ENCODE results near the gene C1QTNF3. TPM values are rescaled to one million over a fixed set of nuclear protein-coding genes. Genes with fewer than 3 reads are reported as not detected.

The C1QTNF3 gene
- total and polyA plus RNA-seq, 2 of the 8 experiments (the other 6 are each of a cell fraction or from before 2014, with no cell fraction given): 1.0 to 1.2 TPM

DNA sequence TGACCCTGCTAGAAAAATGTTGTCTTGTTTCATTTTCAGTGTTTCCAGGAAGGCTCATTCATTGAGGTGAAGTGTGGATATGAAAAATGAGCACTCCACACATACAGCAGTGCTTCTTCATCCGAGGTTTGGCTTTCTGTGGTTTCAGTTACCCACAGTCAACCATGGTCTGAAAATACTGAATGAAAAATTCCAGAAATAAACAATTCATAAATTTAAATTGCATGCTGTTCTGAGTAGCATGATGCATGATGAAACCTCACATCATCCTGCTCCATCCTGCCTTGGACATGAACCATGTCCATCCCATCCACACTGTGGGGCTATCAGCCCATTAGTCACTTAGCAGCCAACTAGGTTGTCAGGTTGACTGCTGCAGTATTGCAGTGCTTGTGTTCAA lies 48.2 kb downstream of the C1QTNF3 start:
- H3K27me3 ChIP-seq (replicated peaks in 1 of 4; ENCODE audit: control insufficient read depth in 3 of 4, extremely low read depth in 1 of 4, insufficient read depth in 3 of 4, low read length in 3 of 4): no peaks in the 10 kb centered on the region
- H3K4ac ChIP-seq (replicated peaks; ENCODE audit: insufficient read length, low read depth, low read length): no peak overlapping the region
- no peak overlapping the region for H3K23ac ChIP-seq (ENCODE audit: insufficient read length)
- no peak overlapping the region for H2AK5ac ChIP-seq (ENCODE audit: low read depth, low read length)
- no peak overlapping the region for H2BK5ac ChIP-seq (ENCODE audit: low read depth, low read length)
- no peak for FAIRE-seq
- 95% methylated on average over 1 of the region's 1 CpG; no CpG with 5 or more reads in 1 of the 2 experiments for WGBS, 2 experiments (ENCODE audit: extremely low coverage in 1 of 2, insufficient coverage in 1 of 2, insufficient read length in 1 of 2, insufficient replicate concordance in 2 of 2, low coverage in 1 of 2, low lambda C conversion rate in 2 of 2, missing lambda C conversion rate in 1 of 2)
- H3K36me3 ChIP-seq (ENCODE audit: control insufficient read depth in 2 of 4, insufficient read depth in 4 of 4, low read length in 3 of 4): peaks cover 0 to 4% (median 0%) of the 10 kb centered on the region in 4 experiments; a peak in 1 of 8 replicates
- DNase-seq (ENCODE audit: low read depth in 1 of 2, low spot score in 2 of 2): no peak
- ChIA-PET POLR2A (ENCODE audit: partially characterized antibody) (no interaction called here), CTCF (ENCODE audit: partially characterized antibody) (no interaction called here)
- no peak overlapping the region for H3K9ac ChIP-seq (replicated peaks in 1 of 4; ENCODE audit: extremely low read depth in 1 of 4, low read depth in 3 of 4, low read length in 3 of 4)
- no peaks in the 10 kb centered on the region for H3K79me2 ChIP-seq (ENCODE audit: control insufficient read depth in 1 of 2, insufficient read depth in 2 of 2, low read length in 2 of 2)
- no peak overlapping the region for H4K8ac ChIP-seq (ENCODE audit: extremely low read depth, insufficient read depth, low read length)
- H3K14ac ChIP-seq (ENCODE audit: insufficient read length): no peak overlapping the region
- no peak overlapping the region for H2AFZ ChIP-seq (ENCODE audit: low read length)
- TF ChIP-seq GTF2F1 (IDR thresholded peaks at IDR 0.05; ENCODE audit: borderline replicate concordance, low read depth, low read length) (no peak), RAD21 (IDR thresholded peaks at IDR 0.05 in 1 of 2, conservative IDR thresholded peaks at IDR 0.05 in 1 of 2; ENCODE audit: low read depth in 2 of 2, low read length in 2 of 2) (peak; percentile 18 to 23), CEBPB (IDR thresholded peaks at IDR 0.05; ENCODE audit: low read depth, low read length) (no peak), TAF7 (optimal IDR thresholded peaks at IDR 0.05; ENCODE audit: borderline replicate concordance, low read depth, low read length) (no peak), FOSL1 (IDR thresholded peaks at IDR 0.05; ENCODE audit: insufficient read depth, low read depth, low read length) (no peak)
- no peaks in the 10 kb centered on the region for H3K4me1 ChIP-seq (replicated peaks in 1 of 4; ENCODE audit: control insufficient read depth in 3 of 4, insufficient read depth in 4 of 4, low read length in 3 of 4)
- no peak overlapping the region for H3K4me3 ChIP-seq (ENCODE audit: extremely low read depth in 1 of 4, insufficient read depth in 2 of 4, low read depth in 3 of 4, low read length in 4 of 4)
- H3K9me3 ChIP-seq (ENCODE audit: insufficient read depth in 2 of 2, low read depth in 1 of 2, low read length in 1 of 2): no peaks in the 10 kb centered on the region
- no peak overlapping the region for H3K18ac ChIP-seq (ENCODE audit: extremely low read depth, low read length)
- no peak overlapping the region for H3K27ac ChIP-seq (ENCODE audit: low read depth, low read length)
- no peak overlapping the region for H4K91ac ChIP-seq (replicated peaks; ENCODE audit: insufficient read length, low read length)
- no peaks in the 10 kb centered on the region for H4K20me1 ChIP-seq (replicated peaks in 1 of 2; ENCODE audit: control insufficient read depth in 1 of 2, insufficient read depth in 2 of 2, low read length in 2 of 2)
- H2BK20ac ChIP-seq (ENCODE audit: low read length): no peak overlapping the region
- peaks cover 2% of the 10 kb centered on the region; the same call in 1 of the 2 replicates for H3K23me2 ChIP-seq (ENCODE audit: low read depth, low read length)
- H2BK12ac ChIP-seq (ENCODE audit: low read depth, low read length): no peak overlapping the region
- H2BK120ac ChIP-seq (replicated peaks; ENCODE audit: low read depth, low read length): no peak overlapping the region
- no peak overlapping the region for H3K56ac ChIP-seq (replicated peaks; ENCODE audit: insufficient read length, low read depth, low read length)
- H4K5ac ChIP-seq (ENCODE audit: insufficient read length, low read depth, low read length): no peak overlapping the region
- no peaks in the 10 kb centered on the region for H3K79me1 ChIP-seq (ENCODE audit: low read depth, low read length)
- no peak overlapping the region for H2BK15ac ChIP-seq (ENCODE audit: low read length)
- no peak overlapping the region for H3K4me2 ChIP-seq (ENCODE audit: insufficient read depth in 1 of 2, low read depth in 2 of 2, low read length in 2 of 2)
